Astrocyte (in vitro differentiated cells and primary cell): ENCODE measurements around the gene ZNF223.

ENCODE experiments used
- EZH2 ChIP-seq: IDR thresholded peaks from 2 replicates; pipeline ENCODE4 v1.6.1; 2012; ENCODE audit warnings: mild to moderate bottlenecking, low read length, inconsistent platforms; ENCODE audit not compliant: insufficient read depth
- TF ChIP-seq, protein P1 (sequence below): IDR thresholded peaks from 2 replicates; pipeline ENCODE4 v1.5.1; 2011; ENCODE audit warnings: low read depth, mild to moderate bottlenecking, inconsistent platforms, low read length, moderate library complexity; ENCODE audit not compliant: insufficient read depth

DNA sequence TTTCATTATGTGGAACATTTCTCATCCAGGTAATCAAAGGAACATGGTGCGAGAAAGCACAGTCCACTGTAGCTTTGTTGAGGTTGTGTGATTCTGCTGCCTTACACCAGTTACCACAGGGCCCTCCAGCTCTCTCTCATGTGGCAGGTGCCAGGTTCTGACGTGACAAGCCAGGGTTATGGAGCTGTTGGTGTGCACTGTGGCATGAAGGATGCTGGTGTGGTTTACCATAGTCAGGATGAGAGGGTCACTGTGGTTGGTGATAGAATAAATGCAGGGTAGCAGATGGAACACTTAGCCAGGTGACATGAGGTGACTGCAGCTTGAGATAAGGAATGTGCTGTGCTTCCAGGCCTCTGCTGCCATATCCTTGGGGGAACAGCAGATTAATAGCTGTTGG lies 7.4 kb downstream of the ZNF223 start:
- TF ChIP-seq, protein P1, sequence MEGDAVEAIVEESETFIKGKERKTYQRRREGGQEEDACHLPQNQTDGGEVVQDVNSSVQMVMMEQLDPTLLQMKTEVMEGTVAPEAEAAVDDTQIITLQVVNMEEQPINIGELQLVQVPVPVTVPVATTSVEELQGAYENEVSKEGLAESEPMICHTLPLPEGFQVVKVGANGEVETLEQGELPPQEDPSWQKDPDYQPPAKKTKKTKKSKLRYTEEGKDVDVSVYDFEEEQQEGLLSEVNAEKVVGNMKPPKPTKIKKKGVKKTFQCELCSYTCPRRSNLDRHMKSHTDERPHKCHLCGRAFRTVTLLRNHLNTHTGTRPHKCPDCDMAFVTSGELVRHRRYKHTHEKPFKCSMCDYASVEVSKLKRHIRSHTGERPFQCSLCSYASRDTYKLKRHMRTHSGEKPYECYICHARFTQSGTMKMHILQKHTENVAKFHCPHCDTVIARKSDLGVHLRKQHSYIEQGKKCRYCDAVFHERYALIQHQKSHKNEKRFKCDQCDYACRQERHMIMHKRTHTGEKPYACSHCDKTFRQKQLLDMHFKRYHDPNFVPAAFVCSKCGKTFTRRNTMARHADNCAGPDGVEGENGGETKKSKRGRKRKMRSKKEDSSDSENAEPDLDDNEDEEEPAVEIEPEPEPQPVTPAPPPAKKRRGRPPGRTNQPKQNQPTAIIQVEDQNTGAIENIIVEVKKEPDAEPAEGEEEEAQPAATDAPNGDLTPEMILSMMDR = no peak
- no peak for TF ChIP-seq EZH2
